Neutrophil (primary cell): ENCODE data around the gene ARHGEF3.

ENCODE experiments used
- H3K27ac ChIP-seq: fragments of 200-600 bp; sonication (generic); 2 replicates; pipeline ENCODE4 v1.5.1; 2016; ENCODE audit warnings: mild to moderate bottlenecking, moderate library complexity
- H3K27me3 ChIP-seq: fragments of 200-600 bp; sonication (generic); 2 replicates; pipeline ENCODE4 v1.6.0; 2016; ENCODE audit warnings: mild to moderate bottlenecking
- H3K36me3 ChIP-seq: fragments of 200-600 bp; sonication (generic); 2 replicates; pipeline ENCODE4 v1.5.1; 2017
- H3K4me1 ChIP-seq, 2 experiments: fragments of 200-600 bp in 1 of 2; sonication (generic) in 1 of 2; 1 replicate in 1 of 2; 2 replicates in 1 of 2; pipeline versions ENCODE4 v1.5.1 to v1.6.1; 2013 to 2016; ENCODE audit warnings: low read depth in 1 of 2, low read length in 1 of 2, mild to moderate bottlenecking in 1 of 2, moderate library complexity in 1 of 2; ENCODE audit not compliant: control insufficient read depth in 1 of 2, insufficient read depth in 1 of 2
- H3K4me3 ChIP-seq, 2 experiments: fragments of 200-600 bp in 1 of 2; sonication (generic) in 1 of 2; 1 replicate in 1 of 2; 2 replicates in 1 of 2; pipeline ENCODE4 v1.5.1; 2013 to 2016; ENCODE audit warnings: low read depth in 1 of 2, low read length in 1 of 2, mild to moderate bottlenecking in 1 of 2, moderate library complexity in 1 of 2
- H3K9me3 ChIP-seq: fragments of 200-600 bp; sonication (generic); 2 replicates; pipeline ENCODE4 v1.5.1; 2016
- CTCF ChIP-seq: fragments of 200-600 bp; sonication (generic); IDR thresholded peaks from 2 replicates; pipeline ENCODE4 v1.5.1; 2016; ENCODE audit warnings: antibody characterized with exemption

Gene ARHGEF3

GRCh38 chr3:56680054-56680580, 121.6 kb downstream of the ARHGEF3 start:
- Histone ChIP-seq H3K4me3 (no peak overlapping the region), H3K4me1 (peaks cover 28 to 37% of the 10 kb centered on the region in 2 experiments), H3K9me3 (no peaks in the 10 kb centered on the region), H3K36me3 (no peaks in the 10 kb centered on the region), H3K27ac (no peak overlapping the region), H3K27me3 (no peaks in the 10 kb centered on the region)
- TF ChIP-seq CTCF, result no peak
